ENCODE data around the gene MED17.

Gene MED17

DNA sequence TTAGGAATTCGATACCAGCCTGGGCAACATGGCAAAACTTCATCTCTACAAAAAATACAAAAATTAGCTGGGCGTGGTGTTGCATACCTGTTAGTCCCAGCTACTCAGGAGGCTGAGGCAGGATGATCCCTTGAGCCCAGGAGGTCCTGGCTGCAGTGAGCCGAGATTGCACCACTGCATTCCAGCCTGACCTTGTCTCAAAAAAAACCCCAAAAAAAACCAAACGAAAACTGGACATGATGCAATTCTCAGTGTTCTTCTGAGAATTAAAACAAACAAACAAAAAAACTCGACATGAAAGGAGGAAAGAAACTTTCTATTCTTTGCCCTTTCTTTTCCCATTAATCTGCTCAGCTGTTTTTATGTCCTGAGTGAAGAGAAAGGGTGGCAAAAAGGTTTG lies 7.4 kb downstream of the MED17 start:
- no peak overlapping the region for H3K4me3 ChIP-seq (replicated peaks; ENCODE audit: low read depth, low read length)
- TF ChIP-seq, protein P1, sequence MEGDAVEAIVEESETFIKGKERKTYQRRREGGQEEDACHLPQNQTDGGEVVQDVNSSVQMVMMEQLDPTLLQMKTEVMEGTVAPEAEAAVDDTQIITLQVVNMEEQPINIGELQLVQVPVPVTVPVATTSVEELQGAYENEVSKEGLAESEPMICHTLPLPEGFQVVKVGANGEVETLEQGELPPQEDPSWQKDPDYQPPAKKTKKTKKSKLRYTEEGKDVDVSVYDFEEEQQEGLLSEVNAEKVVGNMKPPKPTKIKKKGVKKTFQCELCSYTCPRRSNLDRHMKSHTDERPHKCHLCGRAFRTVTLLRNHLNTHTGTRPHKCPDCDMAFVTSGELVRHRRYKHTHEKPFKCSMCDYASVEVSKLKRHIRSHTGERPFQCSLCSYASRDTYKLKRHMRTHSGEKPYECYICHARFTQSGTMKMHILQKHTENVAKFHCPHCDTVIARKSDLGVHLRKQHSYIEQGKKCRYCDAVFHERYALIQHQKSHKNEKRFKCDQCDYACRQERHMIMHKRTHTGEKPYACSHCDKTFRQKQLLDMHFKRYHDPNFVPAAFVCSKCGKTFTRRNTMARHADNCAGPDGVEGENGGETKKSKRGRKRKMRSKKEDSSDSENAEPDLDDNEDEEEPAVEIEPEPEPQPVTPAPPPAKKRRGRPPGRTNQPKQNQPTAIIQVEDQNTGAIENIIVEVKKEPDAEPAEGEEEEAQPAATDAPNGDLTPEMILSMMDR (IDR thresholded peaks at IDR 0.05; ENCODE audit: insufficient read depth, low read length, poor library complexity, severe bottlenecking) = no peak

DNA sequence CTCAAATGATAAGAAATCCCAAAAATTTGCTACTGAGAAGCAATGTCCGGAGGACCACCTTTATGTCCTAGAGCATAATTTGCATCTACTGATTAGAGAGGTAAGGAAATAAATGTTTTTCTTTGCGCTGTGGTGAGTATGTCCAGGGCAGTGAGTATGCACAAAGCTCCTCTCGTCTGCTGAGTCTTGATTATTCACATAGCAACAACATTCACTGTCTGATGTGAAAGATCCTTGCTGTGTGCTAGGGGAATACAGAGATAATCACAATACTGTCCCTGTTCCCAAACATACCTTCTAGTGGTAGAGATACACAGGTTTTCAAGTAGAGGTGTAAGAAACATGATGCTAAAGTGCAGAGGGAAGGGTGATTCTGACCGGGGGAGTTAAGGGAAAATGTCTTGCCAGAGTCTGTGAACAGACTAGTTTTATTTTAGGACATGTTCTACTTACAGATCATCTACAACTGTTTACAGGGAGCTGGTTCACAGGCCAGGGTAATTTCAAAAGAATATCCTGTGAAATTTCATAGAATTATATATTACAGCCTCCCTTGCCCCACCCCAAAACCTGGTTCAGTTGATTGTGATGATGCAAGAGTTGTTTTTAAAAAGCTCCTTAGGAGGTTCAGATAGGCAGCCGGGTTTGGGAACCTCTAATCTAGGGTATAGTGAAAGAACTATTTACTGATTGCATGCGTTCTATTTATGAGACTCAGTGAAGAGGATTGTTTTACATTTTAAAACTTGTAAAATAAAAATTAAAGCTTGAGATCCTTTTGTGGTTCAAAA lies 12.6 kb downstream of the MED17 start:
- TF ChIP-seq, protein P1 (IDR thresholded peaks at IDR 0.05; ENCODE audit: insufficient read depth, low read length, poor library complexity, severe bottlenecking) = no peak
- H3K36me3 ChIP-seq (ENCODE audit: control insufficient read depth, insufficient read depth, low read length) = peaks cover 8% of the 10 kb centered on the region
- no peaks in the 10 kb centered on the region for H3K27me3 ChIP-seq (replicated peaks; ENCODE audit: control insufficient read depth, insufficient read depth, low read length)
- no peak overlapping the region for H3K4me3 ChIP-seq (replicated peaks; ENCODE audit: low read depth, low read length)
- DNase-seq (ENCODE audit: extremely low read depth, insufficient read length) = no peak

More for the DNA sequence above, 7.4 kb downstream of the MED17 start:
- no peak for DNase-seq (ENCODE audit: extremely low read depth, insufficient read length)
- no peaks in the 10 kb centered on the region for H3K27me3 ChIP-seq (replicated peaks; ENCODE audit: control insufficient read depth, insufficient read depth, low read length)
- peaks cover 4% of the 10 kb centered on the region for H3K36me3 ChIP-seq (ENCODE audit: control insufficient read depth, insufficient read depth, low read length)

DNA sequence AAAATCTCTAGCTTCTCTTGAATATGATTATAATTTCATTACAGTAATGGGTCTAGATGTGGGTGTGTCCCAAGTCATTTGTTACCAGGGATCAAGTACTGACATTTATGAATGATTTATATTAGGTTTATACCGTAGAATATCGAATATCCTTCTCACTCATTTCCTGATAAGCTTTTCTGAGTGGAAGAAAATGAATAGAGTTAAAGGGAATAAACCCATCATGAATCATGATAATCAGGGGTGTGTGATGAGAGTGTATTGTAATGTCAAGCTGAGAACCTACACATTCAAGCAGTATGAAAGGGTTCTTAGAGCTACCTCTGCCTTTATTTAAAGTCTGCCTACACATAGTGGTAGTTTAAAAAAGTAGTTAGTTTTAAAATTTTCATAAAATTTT lies 17.3 kb downstream of the MED17 start:
- DNase-seq (ENCODE audit: extremely low read depth, insufficient read length) = no peak
- TF ChIP-seq, protein P1 (IDR thresholded peaks at IDR 0.05; ENCODE audit: insufficient read depth, low read length, poor library complexity, severe bottlenecking) = no peak
- H3K4me3 ChIP-seq (replicated peaks; ENCODE audit: low read depth, low read length) = no peak overlapping the region
- H3K27me3 ChIP-seq (replicated peaks; ENCODE audit: control insufficient read depth, insufficient read depth, low read length) = no peaks in the 10 kb centered on the region
- H3K36me3 ChIP-seq (ENCODE audit: control insufficient read depth, insufficient read depth, low read length) = peaks cover 15% of the 10 kb centered on the region

DNA sequence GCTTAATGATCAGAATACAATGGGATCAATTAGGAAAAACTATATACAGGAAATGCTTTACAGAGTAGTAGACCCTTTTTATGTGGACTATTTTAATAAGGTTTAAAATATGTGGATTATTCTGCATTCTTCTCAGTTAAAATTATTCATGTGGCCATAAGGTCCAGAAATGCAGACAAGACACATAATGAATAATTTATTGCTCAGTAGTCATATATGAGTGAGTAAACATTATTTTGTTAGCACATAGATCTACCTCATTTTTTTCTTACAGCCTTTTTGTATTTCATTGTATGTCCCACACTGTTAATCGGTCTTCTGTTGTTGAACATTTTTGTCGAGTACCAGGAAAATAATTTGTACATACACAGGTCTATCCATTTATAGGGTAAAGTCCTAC lies 20.8 kb downstream of the MED17 start:
- no peak for DNase-seq (ENCODE audit: extremely low read depth, insufficient read length)
- Histone ChIP-seq H3K36me3 (ENCODE audit: control insufficient read depth, insufficient read depth, low read length) (peaks cover 16% of the 10 kb centered on the region), H3K27me3 (replicated peaks; ENCODE audit: control insufficient read depth, insufficient read depth, low read length) (no peaks in the 10 kb centered on the region), H3K4me3 (replicated peaks; ENCODE audit: low read depth, low read length) (no peak overlapping the region)
- TF ChIP-seq, protein P1 (IDR thresholded peaks at IDR 0.05; ENCODE audit: insufficient read depth, low read length, poor library complexity, severe bottlenecking) = no peak

DNA sequence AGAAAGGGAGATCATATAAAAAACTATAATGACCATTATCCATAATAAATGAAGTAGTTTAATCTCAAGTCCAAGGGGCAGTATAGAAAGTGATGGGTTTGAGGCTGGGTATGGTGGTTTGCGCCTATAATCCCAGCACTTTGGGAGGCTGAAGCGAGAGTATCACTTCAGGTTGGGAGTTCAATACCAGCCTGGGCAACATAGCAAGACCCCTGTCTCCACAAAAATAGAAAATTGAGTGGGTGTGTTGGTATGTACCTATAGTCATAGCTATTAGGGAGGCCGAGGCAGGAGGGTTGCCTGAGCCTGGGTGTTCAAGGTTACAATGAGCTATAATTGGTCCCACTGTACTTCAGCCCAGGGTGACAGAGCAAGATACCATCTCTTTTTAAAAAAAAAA lies 23.9 kb downstream of the MED17 start:
- Histone ChIP-seq H3K36me3 (ENCODE audit: control insufficient read depth, insufficient read depth, low read length) (peaks cover 17% of the 10 kb centered on the region), H3K27me3 (replicated peaks; ENCODE audit: control insufficient read depth, insufficient read depth, low read length) (no peaks in the 10 kb centered on the region), H3K4me3 (replicated peaks; ENCODE audit: low read depth, low read length) (no peak overlapping the region)
- DNase-seq (ENCODE audit: extremely low read depth, insufficient read length) = no peak
- TF ChIP-seq, protein P1 (IDR thresholded peaks at IDR 0.05; ENCODE audit: insufficient read depth, low read length, poor library complexity, severe bottlenecking) = no peak

Measured in GM06990 (cell line).